ENCODE data around the gene NCAPG.

NCAPG gene

DNA sequence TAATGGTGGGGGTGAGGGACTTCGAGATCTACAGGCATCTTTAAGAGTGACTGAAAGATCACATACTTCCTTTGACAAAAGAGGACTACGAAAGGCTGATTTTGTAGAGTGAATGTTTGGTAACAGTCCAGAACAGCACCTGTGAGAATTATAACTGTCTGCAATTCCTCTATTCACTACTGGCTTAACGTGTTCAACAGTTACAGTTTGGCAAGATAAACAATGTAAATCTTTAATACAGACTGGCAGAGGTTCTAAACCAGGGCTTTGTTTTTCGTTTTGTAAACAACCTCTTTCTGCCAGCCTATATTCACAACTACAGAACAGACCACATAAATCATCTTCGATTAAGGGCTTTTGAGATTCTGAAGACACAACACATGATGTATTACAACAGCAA lies 66.9 kb downstream of the NCAPG start:
- DNase-seq, result no peak

GRCh38 chr4:17884063-17884462 lies 73.3 kb downstream of the NCAPG start:
- DNase-seq, result no peak

- DNase-seq, result no peak
Observed at GRCh38 chr4:17884511-17884910, 73.7 kb downstream of the NCAPG start.

DNA sequence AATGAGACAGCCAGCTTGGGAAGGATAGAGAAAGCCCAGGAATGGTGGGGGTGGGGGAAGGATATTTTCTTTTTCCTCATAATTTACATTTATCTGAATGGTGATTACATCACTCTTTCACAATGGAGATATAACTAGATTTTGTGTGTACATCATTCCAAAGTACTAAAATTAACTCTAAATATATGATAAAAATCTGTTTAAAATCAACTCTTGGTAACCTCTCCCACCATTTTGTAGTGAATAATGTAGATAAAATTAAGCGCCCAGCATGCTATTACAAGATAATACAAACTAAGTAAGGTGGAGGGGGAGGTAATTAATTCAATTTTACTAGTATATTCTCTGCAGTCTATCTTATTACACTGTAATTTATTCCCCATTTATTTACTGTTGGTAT lies 78.9 kb downstream of the NCAPG start:
- DNase-seq, result no peak

GRCh38 chr4:17894421-17894820 lies 83.6 kb downstream of the NCAPG start:
- no peak for DNase-seq

Measured in NCI-H69 (cell line).